Occipital lobe (tissue), 2 donors: Measurements from ENCODE around the gene FHDC1. TPM values are rescaled to one million over a fixed set of nuclear protein-coding genes. Genes with fewer than 3 reads are reported as not detected.

Experiments used
- DNase-seq: peaks from one replicate; lab custom pipeline; 2025; lab: John Stamatoyannopoulos, UW
- total RNA-seq: library from RNA; depleted of rRNA; stranded (reverse); fragments of >200 nt; gene quantifications from one replicate; pipeline ENCODE4 v1.2.3, GENCODE V29; 2014

The FHDC1 gene
- total RNA-seq, 1 donor from 2014 or later: 3.3 TPM

DNA sequence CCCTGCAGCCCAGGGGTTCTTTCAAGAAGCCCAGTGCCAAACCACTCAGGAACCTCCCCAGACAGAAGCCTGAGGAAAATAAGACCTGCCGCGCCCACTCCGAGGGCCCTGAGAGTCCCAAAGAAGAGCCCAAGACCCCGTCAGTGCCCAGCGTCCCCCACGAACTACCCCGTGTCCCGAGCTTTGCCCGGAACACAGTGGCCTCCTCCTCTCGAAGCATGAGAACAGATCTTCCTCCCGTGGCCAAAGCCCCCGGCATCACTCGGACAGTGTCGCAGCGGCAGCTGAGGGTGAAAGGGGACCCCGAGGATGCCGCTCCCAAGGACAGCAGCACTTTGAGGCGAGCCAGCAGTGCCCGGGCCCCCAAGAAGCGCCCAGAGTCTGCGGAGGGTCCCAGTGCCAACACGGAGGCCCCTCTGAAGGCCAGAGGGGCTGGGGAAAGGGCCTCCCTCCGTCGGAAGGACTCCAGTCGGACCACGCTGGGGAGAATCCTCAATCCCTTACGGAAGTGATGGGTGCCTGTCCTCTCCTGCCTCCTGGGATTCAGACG lies 40.2 kb downstream of the FHDC1 start:
- no peak for DNase-seq

DNA sequence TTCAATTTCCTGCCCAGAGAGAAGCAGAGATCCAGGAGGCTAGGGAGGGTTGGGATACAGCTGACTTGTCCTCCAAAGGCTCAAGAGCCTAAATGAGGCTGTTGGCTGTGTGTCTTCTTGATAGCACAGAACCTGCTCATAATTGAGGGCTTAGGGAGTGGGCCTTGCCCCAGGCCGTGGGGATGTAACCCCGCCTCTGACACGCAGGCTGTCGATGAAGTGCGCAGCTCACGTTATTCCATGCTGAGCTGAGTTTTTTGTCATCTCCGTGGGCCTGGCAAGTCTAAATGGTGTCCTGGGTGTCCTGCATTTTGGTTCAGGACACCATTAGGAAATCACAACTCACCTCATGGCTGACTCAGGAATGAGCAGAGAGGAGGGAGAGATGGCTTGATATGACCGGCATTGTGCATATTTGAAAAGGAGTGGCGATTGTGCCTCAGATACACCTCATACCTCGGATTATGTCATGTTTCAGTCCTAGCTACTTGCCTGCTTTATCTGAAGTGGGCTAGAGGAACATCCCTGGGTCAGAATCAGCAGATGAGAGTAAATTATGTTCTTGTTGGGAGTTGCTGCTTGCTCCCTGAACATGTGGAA lies 43.7 kb downstream of the FHDC1 start:
- DNase-seq: no peak

DNA sequence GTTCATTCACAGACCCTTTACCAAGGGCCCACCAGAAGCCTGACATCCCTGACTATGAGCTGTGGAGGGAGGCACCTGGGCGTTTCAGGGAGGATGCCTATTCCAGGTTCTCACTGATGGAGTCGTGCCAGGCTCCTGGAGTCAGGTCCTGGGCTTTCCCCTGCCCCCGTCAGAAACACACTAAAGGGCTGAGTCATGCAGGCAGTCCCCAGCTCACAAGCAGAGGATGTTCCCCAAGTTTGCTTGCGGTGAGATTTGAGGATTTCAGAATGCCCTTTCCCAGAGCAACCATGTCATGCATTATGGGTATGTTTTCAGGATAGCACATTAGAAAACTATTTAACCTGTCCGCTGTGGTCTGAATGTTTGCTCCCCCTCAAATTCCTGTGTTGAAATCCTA lies 45.2 kb downstream of the FHDC1 start:
- DNase-seq: no peak

DNA sequence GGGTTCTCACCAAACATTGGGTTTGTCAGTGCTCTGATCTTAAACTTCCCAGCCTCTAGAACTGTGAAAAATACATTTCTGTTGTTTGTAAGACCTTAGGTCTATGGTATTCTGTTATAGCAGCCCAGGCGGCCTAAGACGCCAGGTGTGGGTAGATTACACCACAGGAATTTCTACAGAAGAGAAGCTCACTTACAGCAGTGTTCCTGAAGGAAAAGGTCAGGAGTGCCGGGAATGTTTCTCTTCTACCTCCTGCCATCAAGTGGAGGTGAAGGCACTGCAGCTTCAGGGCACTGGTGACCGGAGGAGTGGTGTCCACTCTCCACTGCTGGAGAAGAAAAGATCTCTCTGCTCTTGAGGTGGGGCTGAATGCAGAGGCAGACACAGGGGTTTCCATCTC lies 45.7 kb downstream of the FHDC1 start:
- DNase-seq: no peak

DNA sequence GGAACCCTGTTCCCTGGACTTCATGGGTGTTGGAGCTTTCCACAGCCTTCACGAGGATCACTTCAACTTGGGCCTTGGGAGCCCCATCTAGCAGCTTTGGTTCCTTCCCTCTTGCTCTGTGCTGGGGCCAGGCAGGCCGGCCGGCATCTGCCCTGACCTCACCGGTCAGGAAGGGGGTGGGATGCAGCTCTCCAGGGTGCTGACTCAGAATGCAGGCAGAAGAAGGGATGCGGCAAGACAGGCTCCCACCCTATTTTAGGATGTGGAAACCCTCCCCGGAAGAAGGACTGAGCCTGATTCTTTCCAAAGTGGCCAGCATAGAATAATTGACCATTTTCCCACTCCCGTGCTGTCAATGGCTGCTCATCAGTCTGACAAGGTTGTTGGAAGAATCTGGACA lies 47.1 kb downstream of the FHDC1 start:
- DNase-seq: no peak

DNA sequence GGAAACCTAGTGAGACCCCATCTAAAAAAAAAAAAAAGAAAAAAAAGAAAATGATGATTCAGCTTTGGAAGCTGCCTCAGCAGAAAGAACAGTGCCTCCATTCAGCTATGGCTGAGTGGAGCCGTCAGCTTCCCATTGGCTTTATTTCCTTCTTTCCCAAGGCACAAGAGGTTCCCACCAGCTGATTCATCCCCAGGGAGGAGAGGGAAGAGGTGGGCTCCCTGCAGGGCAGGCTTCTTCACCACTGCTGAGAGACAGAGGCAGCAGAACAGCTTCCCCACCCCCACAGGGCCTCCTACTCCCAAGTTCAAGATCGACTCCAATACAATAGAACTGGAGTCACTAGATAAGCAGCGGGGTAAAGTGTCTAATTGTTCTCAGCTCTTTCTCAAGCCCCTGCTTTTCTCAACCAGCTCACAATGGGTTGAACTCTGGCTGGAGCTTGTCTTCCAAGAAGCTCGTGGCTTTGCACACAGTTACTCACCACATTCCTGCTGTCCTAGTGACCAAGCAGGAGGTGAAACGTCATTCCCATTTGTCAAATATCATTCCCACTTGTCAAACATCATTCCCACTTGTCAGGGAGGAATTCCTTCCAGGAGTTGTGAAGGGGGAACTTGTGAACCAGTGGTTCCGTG lies 47.8 kb downstream of the FHDC1 start:
- no peak for DNase-seq

DNA sequence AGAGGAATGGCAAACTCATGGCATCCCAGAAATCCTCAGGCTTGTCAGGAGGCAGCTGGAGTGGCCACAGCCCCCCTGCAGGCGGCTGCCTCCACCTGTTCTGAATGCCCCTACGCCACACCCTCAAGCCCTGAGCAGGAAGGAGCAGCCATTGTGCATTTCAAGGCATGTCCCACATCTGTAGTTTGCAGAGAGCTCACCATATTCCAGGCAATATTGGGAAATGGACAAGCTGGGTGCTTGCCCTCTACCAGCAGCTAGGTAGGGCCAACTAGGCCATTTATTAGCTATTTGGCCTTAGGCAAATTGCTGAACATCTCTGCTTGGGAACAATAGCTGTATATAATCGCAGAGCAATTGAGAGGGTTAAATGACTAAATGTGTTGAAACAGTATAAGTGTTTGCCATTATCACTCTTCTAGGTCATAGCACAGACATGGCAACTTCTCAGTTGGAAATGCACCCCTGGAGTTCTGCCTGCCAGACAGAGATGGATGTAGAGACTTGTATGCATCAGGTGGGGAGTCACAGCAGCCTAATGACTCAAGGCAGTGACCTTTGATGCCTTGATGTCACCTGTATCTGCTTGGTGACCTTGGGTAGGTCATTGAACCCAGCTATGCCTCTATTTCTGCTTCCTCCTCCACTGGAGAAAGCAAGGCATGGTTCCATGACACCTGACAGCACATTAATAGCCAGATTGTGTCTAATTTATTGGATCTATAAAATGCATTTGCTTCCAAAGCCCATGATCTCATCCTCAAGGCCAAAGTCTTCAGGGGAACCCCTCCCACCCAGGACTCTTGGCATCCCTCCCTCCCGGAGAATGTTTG lies 52.8 kb downstream of the FHDC1 start:
- DNase-seq: no peak

DNA sequence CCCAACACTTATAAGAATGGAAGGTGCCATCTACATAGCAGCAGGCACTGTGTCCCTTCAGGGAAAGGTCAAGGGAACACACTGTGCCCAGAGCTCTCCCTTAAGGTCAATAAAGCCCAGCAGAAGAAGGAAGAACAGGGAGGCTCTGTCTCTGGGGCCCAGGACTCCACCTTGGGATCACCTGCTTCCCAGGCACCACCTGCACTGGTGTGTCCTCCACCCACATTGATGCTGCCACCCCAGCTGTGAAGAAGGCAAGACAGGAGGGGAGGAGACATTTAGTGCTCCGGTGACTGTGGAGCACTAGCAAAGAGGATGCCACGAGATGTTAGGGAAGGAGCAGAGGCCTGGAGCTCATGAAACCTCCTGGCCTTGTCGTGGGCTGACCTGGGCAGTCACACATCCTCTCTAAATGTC lies 53.4 kb downstream of the FHDC1 start:
- DNase-seq: no peak

DNA sequence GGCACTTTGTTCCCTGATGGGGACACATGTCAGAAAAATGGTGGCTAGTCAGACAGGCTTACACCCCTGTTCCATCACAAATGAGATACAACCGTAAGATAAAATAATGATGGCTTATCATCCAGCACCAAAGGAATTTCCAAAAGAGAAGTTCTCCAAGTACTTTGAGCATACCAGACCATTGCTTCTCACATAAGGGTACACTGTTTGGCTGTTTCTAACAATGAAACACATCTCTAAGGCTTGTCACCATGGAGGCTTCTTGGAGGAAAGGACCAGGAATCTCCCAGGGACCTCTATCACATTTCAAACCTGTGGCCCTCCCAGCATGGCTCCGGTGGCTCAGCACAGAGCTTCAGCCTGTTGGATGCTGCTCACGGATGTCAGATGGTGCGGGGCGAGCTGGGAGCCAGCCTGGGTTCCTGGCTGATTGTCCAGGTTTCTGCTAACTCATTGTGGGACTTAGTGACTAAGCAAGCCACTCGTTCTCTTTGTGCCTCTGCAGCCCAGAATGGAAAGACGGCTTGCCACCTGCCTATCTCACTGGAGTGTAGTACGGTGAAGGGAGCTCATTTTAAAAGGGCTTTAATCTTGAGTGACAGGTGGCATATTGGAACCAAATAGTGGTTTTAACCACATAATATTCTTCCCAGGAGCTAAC lies 54.5 kb downstream of the FHDC1 start:
- no peak for DNase-seq

DNA sequence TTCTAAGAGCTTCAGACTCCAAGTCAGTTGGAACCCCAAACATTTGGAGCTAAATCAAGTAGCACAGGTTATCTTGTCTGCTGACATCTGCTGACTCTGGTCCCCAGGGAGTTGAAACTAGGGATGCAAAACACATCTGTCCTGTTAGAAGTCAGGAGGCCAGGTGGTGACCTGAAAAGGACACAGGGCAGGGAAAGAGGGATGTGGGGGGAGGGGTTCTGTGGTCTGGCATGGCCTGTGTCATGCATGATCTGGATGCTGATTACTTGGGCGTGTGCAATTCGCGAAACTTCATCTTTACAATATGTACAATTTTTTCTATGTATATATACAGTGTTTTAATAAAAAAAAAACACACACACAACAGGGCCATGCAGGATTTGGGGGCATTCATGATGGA lies 55.3 kb downstream of the FHDC1 start:
- no peak for DNase-seq

DNA sequence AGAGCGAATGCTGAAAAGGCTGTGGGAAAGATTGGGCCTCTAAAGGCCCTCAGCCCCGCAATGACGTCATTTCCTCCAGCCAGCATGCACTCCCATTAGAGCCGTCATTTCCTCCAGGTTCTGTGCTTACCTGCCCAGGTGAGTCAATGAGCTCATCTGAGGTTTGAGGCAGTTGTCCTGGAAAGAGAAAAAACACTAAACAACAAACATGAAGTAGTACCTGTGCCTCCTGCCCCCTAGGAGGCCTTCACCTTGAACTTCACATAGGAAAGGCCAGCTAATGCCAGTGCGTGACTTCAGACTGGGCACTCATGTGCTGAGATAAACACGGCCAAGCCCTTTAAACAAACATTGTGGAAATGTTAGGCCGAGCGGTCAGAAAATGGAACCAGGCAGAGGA lies 55.9 kb downstream of the FHDC1 start:
- DNase-seq: no peak

DNA sequence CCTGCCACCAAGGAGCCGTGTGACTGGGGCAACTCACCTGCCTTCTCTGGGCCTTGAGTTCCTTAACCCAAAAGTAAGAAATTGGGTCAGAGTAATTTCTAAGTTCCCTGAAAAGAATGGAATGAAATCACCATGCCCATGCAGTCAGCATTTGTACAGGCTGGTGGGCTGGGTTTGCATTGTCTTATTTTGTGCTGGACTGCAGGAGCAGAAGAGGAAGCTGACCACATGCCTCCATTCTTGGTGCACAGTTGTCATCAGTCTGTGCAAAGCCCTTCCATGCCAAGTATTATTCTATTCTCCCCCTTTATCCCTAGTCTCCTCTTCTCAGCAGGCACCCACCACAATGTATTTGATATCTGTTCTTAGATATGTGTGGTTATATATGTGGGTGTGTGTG lies 56.3 kb downstream of the FHDC1 start:
- DNase-seq: no peak

DNA sequence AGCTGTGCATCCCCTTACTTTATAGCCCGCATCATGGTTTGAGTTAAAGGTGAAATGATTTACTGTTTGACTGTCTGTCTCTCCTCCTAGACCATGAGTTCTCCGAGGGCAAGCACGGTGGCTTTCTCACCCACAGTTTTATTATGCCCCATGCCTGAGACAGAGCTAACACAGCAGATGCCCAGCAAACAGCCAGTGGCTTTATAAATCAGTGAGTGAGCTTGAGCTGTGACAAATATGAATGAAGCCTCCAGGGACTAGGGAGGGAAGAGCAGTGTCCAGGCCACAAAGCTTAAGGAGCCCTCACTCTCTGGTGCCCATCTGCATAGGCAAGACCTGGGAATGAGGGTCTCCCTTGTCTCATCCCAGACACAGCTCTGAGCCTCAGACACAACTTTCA lies 57.9 kb downstream of the FHDC1 start:
- no peak for DNase-seq

DNA sequence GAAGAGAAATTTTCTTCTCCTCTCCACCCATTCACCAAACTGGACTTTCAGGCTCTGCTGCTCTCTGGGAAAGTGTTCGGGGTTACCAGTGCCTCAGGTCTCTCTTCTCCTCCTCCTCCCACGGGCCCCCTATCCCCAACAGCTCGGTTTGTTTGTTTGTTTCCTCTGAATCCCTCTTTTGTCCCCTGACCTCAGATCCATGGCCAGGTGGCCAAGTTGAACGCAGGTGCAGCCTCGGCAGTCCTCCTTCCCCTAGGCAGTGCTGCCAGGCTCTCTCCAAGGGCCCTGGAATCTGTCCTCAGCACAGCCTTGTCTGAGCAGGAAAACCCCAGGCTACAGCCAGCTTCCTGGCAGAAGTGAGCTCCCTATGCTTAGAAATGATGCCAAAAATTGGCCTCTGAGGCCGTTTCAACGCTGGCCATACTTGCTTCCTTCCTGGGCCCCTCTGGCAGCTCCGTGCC lies 60.0 kb downstream of the FHDC1 start:
- DNase-seq: no peak

DNA sequence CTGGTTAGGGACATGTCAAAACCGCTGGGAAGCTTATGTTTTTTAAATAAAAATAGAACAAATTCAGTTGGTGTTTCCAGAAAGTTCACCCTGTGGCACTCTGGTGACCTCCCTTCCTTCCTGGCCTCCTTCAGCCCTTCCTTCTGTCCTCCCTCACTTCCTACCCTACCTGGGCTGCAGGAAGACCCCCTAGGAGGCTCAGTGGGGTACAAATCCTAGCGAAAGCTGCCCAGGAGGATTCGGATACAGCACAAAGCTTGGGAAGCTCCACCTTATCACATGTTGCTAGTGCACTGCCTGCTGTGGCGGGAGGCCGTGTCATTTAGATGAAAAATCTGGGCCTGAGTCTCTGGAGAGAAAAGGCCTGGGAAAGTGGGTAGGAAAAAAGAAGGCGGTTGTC lies 60.5 kb downstream of the FHDC1 start:
- no peak for DNase-seq

DNA sequence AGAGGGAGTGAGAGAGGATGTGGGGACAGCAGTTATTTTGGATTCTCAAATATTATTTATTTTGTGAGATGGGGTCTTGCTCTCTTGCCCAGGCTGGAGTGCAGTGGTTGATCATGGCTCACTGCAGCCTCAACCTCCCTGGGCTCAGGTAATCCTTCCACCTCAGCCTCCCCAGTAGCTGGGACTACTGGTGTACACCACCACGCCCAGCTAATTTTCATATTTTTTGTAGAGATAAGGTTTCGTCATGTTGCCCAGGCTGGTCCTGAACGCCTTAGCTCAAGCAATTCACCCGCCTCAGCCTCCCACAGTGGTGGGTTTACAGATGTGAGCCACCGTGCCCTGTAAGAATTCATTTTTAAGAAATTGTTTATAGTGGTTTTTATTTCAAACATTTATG lies 61.2 kb downstream of the FHDC1 start:
- no peak for DNase-seq

DNA sequence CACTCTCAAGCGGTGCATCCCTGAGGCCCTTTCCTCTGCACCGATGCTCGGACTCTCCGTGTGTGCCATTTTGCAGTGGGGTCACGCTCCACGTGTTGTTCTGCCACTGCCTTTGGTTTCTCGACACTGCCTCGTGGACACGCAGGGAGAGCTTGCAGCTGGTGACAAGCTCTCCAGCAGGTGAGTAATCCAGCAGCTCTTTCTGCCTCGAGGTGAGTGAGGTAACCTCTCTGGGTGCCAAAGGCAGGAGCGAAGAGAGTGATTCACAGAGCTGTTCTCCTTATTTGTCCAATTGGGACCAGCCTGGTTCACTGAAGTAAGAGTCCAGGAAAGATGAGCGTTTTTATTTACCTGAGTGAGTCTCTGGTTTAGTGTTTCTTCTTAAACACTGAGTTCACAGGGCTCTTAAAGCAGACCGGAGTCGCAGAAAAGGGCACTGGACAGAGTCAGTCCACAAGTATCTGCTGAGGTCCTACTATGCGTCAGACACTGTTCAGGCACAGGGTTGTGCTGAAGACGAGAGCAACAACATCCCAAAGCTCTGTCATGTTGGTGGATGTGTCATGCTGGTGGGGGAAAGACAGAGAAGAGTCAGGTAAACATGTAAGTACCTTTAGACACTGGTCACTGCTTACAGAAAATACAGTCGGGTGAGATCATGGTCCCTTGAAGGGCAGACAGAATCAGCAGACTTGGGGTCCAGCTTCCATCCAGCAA lies 61.8 kb downstream of the FHDC1 start:
- DNase-seq: no peak

DNA sequence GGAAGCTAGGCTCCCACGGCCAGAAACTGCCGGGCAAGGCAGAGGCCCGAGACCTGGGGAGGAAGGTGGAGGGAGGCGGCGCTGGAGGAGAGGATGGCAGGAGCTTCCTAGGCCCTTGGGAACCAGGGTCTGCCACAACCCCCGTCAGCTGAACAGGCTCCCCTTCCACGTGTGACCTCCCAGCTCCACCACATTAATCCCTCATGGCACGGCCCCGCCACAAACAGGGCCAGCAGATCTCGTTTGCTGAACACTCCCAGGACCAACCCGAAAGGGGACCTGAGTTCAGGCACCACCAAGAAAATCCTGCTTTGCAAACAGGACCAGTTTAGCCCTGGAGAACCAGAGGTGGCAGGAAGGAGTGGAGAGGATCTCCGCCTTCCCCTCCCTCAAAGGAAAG lies 62.7 kb downstream of the FHDC1 start:
- no peak for DNase-seq

DNA sequence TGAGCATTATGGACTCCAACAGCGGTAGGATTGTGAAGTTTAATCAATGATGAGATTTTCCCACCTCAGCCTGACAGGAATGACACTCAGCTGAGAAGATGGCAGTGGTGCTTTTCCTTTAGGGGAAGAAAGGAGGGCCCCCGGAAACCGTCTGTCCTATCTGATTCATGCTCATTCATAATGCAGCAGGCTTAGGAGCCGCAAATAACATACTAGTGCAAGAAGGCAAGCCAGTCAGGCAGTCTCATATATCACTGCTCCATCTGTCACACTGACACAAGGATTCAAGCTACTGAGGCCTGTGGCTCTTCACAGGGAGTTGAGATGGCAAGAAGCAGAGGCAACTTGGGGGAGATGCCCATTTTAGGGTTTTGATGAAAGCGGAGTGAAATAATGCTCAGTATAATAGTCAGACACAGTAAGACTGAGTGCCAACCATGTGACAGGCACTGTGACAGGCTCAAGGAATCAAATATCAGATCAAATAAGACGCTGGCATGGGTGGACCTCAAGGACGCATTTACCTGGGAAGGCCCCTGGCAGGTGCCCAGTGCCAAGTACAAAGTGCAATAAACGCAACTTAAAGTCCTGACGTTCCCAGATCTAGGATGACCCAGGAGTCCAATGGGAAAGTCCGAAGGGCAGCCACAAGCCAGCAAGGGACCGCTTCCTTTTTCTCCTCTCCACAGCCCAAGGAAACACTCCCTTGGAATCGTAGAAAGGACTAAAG lies 63.4 kb downstream of the FHDC1 start:
- no peak for DNase-seq

DNA sequence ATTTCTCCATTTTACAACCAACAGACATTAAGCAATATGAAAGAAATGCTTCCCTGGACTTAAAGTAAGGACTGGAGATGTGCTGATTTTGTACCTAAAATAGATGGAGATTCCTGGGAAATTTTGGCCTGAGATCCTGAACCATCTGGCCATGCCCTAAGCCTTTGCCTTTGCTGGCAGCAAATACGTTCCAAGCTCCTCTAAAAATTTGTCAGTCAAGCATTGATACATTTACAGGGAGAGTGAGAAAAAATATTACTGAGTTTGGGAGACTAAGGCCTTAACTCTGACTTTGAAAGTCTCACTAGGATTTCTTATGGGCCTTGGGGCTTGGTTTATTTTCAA lies 63.9 kb downstream of the FHDC1 start:
- no peak for DNase-seq

DNA sequence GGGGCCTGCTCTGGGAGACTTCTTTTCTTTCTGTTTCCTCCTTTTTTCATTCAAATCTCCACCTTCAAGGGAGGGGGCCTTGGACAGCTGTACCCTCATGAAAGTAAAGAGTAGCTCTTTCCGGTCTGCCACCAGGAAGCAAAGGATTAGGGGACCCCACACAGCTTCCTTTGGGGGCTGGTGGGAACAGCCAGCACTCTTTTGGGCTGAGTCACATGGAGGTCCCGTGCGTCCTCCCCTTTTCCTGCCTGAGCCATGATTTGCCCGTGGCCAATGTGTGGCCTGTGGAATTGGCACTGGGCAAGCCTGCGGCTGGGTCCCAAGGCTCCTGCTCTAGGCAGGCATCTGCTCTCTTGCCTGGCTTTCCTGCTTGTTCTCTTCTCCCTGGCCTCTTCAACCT lies 65.5 kb downstream of the FHDC1 start:
- no peak for DNase-seq
